GM12892 (cell line): ENCODE measurements around the gene RBPMS2.

Experiments used
- POLR2A ChIP-seq: IDR thresholded peaks from 2 replicates; pipeline ENCODE4 v1.6.1; 2011; ENCODE audit warnings: low read depth, low read length, control low read depth
- POLR2AphosphoS5 ChIP-seq: IDR thresholded peaks from 2 replicates; pipeline ENCODE4 v1.6.1; 2011; ENCODE audit warnings: low read depth, low read length, control low read depth
- TAF1 ChIP-seq: IDR thresholded peaks from 2 replicates; pipeline ENCODE4 v1.6.1; 2011; ENCODE audit warnings: low read depth, mild to moderate bottlenecking, control low read depth, low read length, borderline replicate concordance

GRCh38 chr15:64781299-64781698 lies 5.9 kb upstream of the RBPMS2 start:
- no peak for TF ChIP-seq POLR2A
- TF ChIP-seq POLR2AphosphoS5, result no peak
- TF ChIP-seq TAF1, result no peak
